ENCODE results near the gene FGGY.

The FGGY gene

DNA sequence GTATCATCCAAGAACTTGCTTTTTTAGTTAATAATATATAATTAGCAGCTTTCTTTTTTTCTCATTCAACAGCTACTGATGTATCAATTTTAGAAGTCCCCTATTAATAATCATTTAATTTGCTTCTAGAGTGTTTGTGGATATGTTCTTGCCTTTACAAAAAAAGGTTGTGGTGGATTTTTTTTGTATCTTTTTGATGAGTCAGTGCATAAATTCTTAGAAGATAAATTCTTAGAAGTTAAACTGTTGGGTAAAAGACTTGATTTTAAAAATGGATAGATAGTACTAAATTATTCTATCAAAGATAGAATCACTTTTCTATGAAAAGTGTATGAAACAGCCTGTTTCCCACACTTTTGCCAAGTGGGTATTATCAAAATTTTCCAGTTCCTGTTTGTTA is 11.9 kb downstream of the FGGY start:
- Histone ChIP-seq H3K9ac (ENCODE audit: low read length) (no peak overlapping the region), H3K27me3 (ENCODE audit: control insufficient read depth, insufficient read depth, low read length) (no peaks in the 10 kb centered on the region), H3K4me3 (ENCODE audit: low read length) (no peak overlapping the region), H3K4me1 (ENCODE audit: control insufficient read depth, insufficient read depth, low read length) (no peaks in the 10 kb centered on the region), H3K9me3 (ENCODE audit: control insufficient read depth, low read length) (no peaks in the 10 kb centered on the region), H3K36me3 (ENCODE audit: control insufficient read depth, insufficient read depth, low read length) (no peaks in the 10 kb centered on the region)

DNA sequence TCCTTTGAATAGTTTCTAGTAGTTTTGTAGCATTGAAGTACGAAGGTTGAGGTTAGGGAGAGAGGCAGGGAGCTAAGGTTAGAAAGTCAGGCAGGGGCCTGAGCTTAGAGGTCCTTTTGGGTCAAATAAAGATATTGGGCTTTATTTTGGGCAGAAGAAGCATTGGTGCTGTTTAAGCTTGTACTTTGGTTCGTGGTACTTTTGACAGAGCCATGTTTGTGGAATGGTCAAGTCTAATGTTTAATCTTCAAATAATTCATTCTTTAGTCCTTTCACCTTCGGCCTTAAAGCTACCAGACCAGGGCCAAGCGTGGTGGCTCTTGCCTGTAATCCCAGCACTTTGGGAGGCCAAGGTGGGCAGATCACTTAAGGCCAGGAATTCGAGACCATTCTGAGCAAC is 12.5 kb downstream of the FGGY start:
- Histone ChIP-seq H3K4me3 (ENCODE audit: low read length) (no peak overlapping the region), H3K27me3 (ENCODE audit: control insufficient read depth, insufficient read depth, low read length) (no peaks in the 10 kb centered on the region), H3K4me1 (ENCODE audit: control insufficient read depth, insufficient read depth, low read length) (no peaks in the 10 kb centered on the region), H3K9me3 (ENCODE audit: control insufficient read depth, low read length) (no peaks in the 10 kb centered on the region), H3K36me3 (ENCODE audit: control insufficient read depth, insufficient read depth, low read length) (no peaks in the 10 kb centered on the region), H3K9ac (ENCODE audit: low read length) (no peak overlapping the region)

DNA sequence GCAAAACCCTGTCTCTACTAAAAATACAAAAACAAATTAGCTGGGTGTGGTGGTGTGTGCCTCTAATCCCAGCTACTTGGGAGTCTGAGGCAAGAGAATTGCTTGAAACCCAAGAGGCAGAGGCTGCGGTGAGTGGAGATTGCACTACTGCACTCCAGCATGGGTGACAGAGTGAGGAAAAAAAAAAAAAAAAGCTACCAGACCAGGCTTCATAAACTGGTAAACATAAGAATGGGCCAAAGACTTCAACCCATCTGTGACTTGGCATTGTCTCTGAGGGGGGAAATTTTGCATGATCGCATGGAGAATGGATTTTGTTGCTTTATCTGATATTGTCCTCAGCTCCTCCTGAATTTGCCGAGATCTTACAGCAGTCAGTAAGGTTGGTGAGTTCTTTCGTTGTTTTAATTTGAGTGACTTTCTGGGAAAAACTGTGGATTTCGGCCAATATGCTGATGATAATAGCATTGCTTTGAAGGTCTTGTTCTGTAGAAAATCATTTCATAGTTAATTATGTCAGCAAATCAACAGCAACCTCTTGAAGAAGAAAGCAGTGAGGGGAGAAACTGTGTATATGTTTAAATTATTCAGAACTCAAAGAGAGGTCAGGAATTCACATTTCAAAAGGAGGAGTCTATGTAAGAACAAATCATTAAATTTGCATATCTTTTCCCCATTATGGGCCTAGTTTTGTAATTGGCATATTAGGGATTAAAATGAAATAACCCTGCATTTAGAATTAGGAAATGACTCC is 13.1 kb downstream of the FGGY start:
- H3K36me3 ChIP-seq (ENCODE audit: control insufficient read depth, insufficient read depth, low read length): no peaks in the 10 kb centered on the region
- no peak overlapping the region for H3K9ac ChIP-seq (ENCODE audit: low read length)
- H3K4me1 ChIP-seq (ENCODE audit: control insufficient read depth, insufficient read depth, low read length): no peaks in the 10 kb centered on the region
- H3K27me3 ChIP-seq (ENCODE audit: control insufficient read depth, insufficient read depth, low read length): no peaks in the 10 kb centered on the region
- no peak overlapping the region for H3K4me3 ChIP-seq (ENCODE audit: low read length)
- H3K9me3 ChIP-seq (ENCODE audit: control insufficient read depth, low read length): no peaks in the 10 kb centered on the region

DNA sequence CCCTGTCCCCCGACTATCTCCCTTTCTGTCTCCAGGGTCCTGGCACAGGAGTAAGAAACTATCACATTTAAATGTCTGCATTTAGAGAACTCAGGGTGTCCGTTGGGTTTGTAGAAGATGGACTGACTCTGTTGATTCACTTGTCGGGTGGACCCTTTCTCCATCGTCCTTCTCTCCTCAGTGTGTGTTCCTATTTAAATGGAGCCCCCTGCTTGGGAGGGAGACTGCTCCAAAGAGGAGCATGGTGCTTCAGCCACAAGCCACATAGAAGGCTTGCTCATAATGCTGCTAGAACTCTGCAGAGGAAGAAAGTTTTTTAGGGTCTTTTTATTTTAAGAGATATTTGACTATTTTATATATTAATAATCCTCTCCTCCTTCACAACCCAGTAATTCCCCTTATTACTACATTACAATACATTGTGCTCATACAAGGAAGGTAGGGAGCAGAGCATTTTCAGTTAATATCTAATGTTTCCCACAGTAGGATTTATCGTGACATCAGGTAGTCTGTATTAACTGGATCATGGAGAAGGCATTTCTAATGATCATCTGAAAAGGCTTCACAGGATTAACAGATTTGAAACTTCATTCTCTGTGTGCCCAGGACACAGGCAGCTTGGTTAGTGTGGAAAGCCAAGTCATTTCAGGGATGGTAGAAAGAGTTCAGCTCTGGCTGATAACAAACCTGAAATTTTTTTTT is 13.8 kb downstream of the FGGY start:
- H3K9me3 ChIP-seq (ENCODE audit: control insufficient read depth, low read length): no peaks in the 10 kb centered on the region
- H3K9ac ChIP-seq (ENCODE audit: low read length): no peak overlapping the region
- no peak overlapping the region for H3K4me3 ChIP-seq (ENCODE audit: low read length)
- H3K36me3 ChIP-seq (ENCODE audit: control insufficient read depth, insufficient read depth, low read length): no peaks in the 10 kb centered on the region
- H3K4me1 ChIP-seq (ENCODE audit: control insufficient read depth, insufficient read depth, low read length): peaks cover 6% of the 10 kb centered on the region
- no peaks in the 10 kb centered on the region for H3K27me3 ChIP-seq (ENCODE audit: control insufficient read depth, insufficient read depth, low read length)

DNA sequence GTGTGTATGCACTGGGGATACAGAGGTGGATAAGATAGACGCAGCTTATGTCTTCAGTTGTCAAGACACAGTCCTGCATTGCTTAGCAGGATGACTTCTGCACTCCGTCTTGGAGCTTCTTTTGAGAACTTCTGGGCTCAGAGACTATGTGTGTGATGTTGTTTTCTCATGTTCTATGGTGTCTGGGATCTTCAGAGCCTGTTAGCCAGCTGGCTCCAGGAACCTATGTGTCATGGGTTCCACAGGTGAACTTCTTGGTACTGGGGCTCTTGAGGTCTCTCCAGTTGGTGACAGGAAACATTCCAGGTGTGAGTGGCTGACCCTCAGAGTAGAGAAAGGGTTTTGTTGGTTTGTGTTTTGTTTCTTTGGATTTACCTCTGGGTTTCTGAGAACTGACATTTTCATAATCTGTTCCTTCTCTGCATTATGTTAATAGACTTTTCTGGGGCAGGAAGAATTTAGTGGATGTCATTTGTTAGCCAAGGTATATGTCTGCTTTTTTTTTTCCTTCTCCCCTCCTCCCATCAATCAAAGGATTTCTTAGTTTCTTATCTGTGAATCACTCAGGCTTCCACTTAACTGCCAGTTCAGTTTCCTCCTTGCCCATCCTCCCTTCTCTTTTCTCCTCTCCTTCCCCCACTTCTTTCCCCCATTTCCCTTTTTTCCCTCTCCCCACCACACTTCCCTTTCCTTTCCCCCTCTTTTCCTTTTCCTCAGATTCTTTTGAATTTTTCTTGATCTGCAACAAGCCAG is 18.1 kb downstream of the FGGY start:
- no peak overlapping the region for H3K4me3 ChIP-seq (ENCODE audit: low read length)
- no peaks in the 10 kb centered on the region for H3K27me3 ChIP-seq (ENCODE audit: control insufficient read depth, insufficient read depth, low read length)
- no peak overlapping the region for H3K9ac ChIP-seq (ENCODE audit: low read length)
- H3K4me1 ChIP-seq (ENCODE audit: control insufficient read depth, insufficient read depth, low read length): peaks cover 25% of the 10 kb centered on the region
- no peaks in the 10 kb centered on the region for H3K36me3 ChIP-seq (ENCODE audit: control insufficient read depth, insufficient read depth, low read length)
- no peaks in the 10 kb centered on the region for H3K9me3 ChIP-seq (ENCODE audit: control insufficient read depth, low read length)

DNA sequence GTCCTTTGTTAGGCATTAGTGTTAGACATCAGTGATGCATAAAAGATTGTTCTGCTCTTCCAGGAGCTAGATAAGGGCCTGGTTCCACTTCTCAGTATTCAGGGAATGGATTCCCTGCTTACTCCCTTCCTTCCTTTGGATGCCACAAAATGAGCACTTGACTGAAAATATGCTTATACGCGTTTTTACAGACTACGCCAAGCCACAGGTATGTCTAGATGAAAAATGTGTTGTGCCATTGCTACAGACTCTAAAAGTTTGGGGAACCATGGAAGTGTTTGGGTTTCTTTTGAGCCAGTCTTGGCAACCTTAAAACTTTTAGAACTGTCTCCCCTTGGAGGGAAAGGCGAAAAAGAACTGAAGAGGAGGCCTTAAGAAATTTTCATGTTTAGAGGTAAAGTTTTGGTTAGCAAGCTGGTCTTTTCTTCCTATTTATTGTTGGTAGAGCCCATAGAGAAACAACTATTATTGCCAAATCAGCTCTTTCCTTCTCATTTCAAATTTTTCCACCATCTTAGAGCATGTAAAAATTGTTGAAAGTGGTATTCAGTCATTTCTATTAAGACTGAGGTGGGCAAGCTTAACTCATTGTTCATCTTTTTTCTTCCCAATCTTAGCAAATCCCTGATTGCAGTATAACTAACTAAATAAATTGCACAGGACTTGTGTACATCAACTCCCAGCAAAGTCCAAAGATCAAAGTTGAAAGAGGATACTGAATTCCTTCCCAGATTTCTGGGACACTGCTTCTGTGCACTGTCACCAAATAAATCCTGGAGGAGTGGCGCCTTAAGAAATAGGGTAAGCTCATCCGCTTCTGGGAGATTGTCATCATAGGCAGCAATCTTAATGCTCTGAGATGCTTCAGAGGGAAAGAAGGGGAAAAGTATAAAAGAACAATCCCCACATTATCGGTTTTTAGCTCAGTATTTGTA is 18.9 kb downstream of the FGGY start:
- H3K36me3 ChIP-seq (ENCODE audit: control insufficient read depth, insufficient read depth, low read length): no peaks in the 10 kb centered on the region
- no peak overlapping the region for H3K9ac ChIP-seq (ENCODE audit: low read length)
- no peaks in the 10 kb centered on the region for H3K9me3 ChIP-seq (ENCODE audit: control insufficient read depth, low read length)
- no peaks in the 10 kb centered on the region for H3K27me3 ChIP-seq (ENCODE audit: control insufficient read depth, insufficient read depth, low read length)
- peaks cover 25% of the 10 kb centered on the region for H3K4me1 ChIP-seq (ENCODE audit: control insufficient read depth, insufficient read depth, low read length)
- H3K4me3 ChIP-seq (ENCODE audit: low read length): no peak overlapping the region

DNA sequence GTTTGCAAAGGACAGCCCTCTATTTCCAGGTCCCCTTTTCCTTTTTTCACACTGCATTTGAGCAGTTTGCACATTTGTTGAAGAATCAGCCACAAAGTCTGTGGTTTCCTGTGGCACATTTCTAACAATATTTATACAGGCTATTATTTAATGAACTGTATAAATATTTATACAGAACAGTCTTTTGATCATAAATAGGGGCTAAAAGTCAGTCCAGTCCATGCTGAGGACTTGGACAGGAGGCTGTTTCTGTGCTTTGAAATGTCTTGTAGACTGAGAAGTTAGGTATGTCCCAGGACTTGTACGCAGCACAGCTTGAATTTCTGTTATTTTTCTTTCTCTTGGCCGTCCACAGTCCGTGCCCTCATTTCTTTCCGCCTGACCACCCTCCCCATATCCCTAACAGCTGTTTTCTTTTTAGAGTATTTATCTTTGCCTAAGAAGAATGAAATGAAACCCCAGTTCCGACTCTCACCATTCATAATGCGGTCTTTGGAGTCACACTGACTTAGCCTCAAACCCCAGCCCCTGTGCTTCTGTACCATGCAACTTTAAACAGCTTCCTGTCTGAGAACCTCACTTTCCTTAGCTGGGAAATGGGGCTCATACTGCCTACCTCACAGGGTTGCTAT is 19.7 kb downstream of the FGGY start:
- Histone ChIP-seq H3K4me1 (ENCODE audit: control insufficient read depth, insufficient read depth, low read length) (peaks cover 25% of the 10 kb centered on the region), H3K27me3 (ENCODE audit: control insufficient read depth, insufficient read depth, low read length) (no peaks in the 10 kb centered on the region), H3K9ac (ENCODE audit: low read length) (no peak overlapping the region), H3K9me3 (ENCODE audit: control insufficient read depth, low read length) (no peaks in the 10 kb centered on the region), H3K36me3 (ENCODE audit: control insufficient read depth, insufficient read depth, low read length) (no peaks in the 10 kb centered on the region), H3K4me3 (ENCODE audit: low read length) (no peak overlapping the region)

DNA sequence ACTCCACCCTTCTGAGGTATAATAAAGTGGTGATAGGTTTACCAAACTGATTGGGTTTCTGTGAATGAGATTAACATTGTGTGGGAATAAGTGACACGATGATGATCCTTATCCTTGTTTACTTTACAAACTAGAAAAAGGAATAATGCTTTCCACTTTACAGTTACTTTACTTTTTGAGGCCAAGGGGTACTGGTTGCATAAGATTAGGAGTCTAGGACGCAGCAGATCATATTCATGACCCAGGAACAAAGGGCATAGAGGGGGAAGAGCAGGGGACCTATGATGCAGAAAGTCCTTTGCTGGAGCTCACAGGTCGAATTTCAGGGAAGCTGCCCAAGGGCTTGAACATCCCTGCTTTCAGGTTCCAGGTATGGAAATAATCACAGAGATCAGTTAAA is 20.4 kb downstream of the FGGY start:
- no peaks in the 10 kb centered on the region for H3K27me3 ChIP-seq (ENCODE audit: control insufficient read depth, insufficient read depth, low read length)
- no peaks in the 10 kb centered on the region for H3K36me3 ChIP-seq (ENCODE audit: control insufficient read depth, insufficient read depth, low read length)
- H3K9me3 ChIP-seq (ENCODE audit: control insufficient read depth, low read length): no peaks in the 10 kb centered on the region
- peaks cover 25% of the 10 kb centered on the region for H3K4me1 ChIP-seq (ENCODE audit: control insufficient read depth, insufficient read depth, low read length)
- no peak overlapping the region for H3K4me3 ChIP-seq (ENCODE audit: low read length)
- H3K9ac ChIP-seq (ENCODE audit: low read length): no peak overlapping the region

DNA sequence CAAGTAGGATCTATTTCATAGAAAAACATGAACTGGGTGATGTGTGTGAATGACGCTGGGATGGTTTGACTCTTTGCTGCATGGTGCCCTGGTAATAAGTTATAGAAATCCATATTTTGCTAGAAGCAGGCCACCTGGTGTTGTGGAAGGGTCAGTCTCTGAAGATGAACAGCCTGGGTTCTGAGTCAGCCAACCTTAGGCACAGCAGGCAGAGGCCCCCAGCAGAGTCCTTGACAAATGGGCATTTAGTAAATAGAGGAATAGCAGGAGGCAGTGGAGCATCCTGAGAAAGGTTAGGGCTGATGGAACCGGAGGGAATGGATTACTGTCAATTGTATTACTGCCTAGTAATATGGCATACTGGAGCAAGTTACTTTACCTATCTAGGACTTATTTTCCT is 20.9 kb downstream of the FGGY start:
- Histone ChIP-seq H3K36me3 (ENCODE audit: control insufficient read depth, insufficient read depth, low read length) (no peaks in the 10 kb centered on the region), H3K4me1 (ENCODE audit: control insufficient read depth, insufficient read depth, low read length) (peaks cover 25% of the 10 kb centered on the region), H3K4me3 (ENCODE audit: low read length) (no peak overlapping the region), H3K27me3 (ENCODE audit: control insufficient read depth, insufficient read depth, low read length) (no peaks in the 10 kb centered on the region), H3K9me3 (ENCODE audit: control insufficient read depth, low read length) (no peaks in the 10 kb centered on the region), H3K9ac (ENCODE audit: low read length) (no peak overlapping the region)

DNA sequence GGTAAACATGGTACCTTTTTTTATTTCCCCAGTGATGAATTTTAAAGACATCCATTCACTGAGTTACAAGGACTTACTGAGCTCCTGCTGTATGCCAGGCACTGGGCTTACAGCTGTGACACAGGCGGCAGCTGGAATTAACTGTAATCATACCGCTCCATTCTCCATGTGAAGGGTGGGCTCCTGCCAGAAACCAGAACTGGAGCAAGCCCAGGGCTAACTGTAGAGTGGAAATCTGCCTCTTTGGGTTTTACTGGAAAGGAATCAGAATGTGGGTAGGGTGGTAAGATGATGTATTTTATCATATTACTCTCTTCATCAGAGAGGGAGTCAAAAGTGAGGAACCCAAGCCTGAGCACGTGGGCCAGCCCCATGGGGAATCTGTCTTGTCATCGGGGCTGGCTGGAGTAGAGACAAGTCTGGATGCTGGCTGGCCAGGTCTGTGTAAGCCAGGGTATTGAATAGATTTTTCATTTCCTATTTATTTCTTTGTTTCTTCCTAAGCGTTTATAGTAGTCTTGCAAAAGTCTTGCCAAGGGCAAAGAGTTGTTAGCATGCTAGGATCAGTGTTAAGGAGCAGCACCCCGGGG is 21.5 kb downstream of the FGGY start:
- H3K9me3 ChIP-seq (ENCODE audit: control insufficient read depth, low read length): no peaks in the 10 kb centered on the region
- no peaks in the 10 kb centered on the region for H3K36me3 ChIP-seq (ENCODE audit: control insufficient read depth, insufficient read depth, low read length)
- peaks cover 25% of the 10 kb centered on the region for H3K4me1 ChIP-seq (ENCODE audit: control insufficient read depth, insufficient read depth, low read length)
- H3K9ac ChIP-seq (ENCODE audit: low read length): no peak overlapping the region
- H3K4me3 ChIP-seq (ENCODE audit: low read length): no peak overlapping the region
- H3K27me3 ChIP-seq (ENCODE audit: control insufficient read depth, insufficient read depth, low read length): no peaks in the 10 kb centered on the region

DNA sequence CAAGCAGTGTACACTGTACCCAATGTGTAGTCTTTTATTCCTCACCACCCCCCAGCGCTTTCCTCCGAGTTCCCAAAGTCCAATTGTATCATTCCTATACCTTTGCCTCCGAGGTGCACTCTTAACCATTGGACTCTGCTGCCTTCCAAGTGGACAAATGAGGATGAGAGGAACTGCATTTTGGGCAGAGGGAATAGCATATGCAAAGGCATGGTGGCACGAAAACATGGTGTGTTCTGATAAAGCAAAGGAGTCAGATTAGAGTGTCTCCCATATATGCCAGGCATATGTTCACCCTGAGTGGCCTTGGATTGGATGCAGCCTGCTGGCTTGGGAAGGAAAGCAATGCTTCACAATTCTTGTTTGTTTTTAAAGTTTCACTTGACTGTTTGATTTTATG is 25.5 kb downstream of the FGGY start:
- no peak overlapping the region for H3K9ac ChIP-seq (ENCODE audit: low read length)
- peaks cover 4% of the 10 kb centered on the region for H3K4me1 ChIP-seq (ENCODE audit: control insufficient read depth, insufficient read depth, low read length)
- H3K27me3 ChIP-seq (ENCODE audit: control insufficient read depth, insufficient read depth, low read length): no peaks in the 10 kb centered on the region
- H3K4me3 ChIP-seq (ENCODE audit: low read length): no peak overlapping the region
- H3K9me3 ChIP-seq (ENCODE audit: control insufficient read depth, low read length): no peaks in the 10 kb centered on the region
- no peaks in the 10 kb centered on the region for H3K36me3 ChIP-seq (ENCODE audit: control insufficient read depth, insufficient read depth, low read length)

All from mucosa of stomach (tissue), 1 donor.